HepG2 (cell line): Measurements from ENCODE around the gene CACNA1G. TPM values are rescaled to one million over a fixed set of nuclear protein-coding genes. Genes with fewer than 3 reads are reported as not detected.

Experiments used
- AKAP8 ChIP-seq: sonication (generic); formaldehyde crosslinking; IDR thresholded peaks from 2 replicates; pipeline ENCODE4 v1.5.1; 2020; ENCODE audit warnings: mild to moderate bottlenecking, missing genetic modification reagents
- ATF1 ChIP-seq: IDR thresholded peaks from 2 replicates; pipeline ENCODE4 v1.6.1; 2016; ENCODE audit warnings: mild to moderate bottlenecking, control low read depth
- BHLHE40 ChIP-seq: IDR thresholded peaks from 2 replicates; pipeline ENCODE4 v1.6.1; 2011; ENCODE audit warnings: low read length, improper control_type of control experiment
- CAMTA2 ChIP-seq: sonication (generic); formaldehyde crosslinking; IDR thresholded peaks from 2 replicates; pipeline ENCODE4 v1.4.0; 2020; ENCODE audit warnings: mild to moderate bottlenecking, missing genetic modification reagents, borderline replicate concordance
- CREB1 ChIP-seq, 2 experiments: fragments of 450-650 bp in 1 of 2; IDR thresholded peaks; 2 replicates each; pipeline ENCODE4 v1.6.1; 2016 to 2017; ENCODE audit warnings: control low read depth in 1 of 2, mild to moderate bottlenecking in 1 of 2, missing compliant biosample characterization in 1 of 2, missing genetic modification characterization in 1 of 2
- ERF ChIP-seq: IDR thresholded peaks from 2 replicates; pipeline ENCODE4 v1.6.1; 2018; ENCODE audit warnings: missing biosample characterization, missing genetic modification reagents
- HOXA7 ChIP-seq: sonication (generic); formaldehyde crosslinking; IDR thresholded peaks from 2 replicates; pipeline ENCODE4 v1.8.1; 2022; ENCODE audit warnings: mild to moderate bottlenecking, missing genetic modification reagents, moderate library complexity
- HOXD1 ChIP-seq: sonication (generic); formaldehyde crosslinking; IDR thresholded peaks from 2 replicates; pipeline ENCODE4 v1.5.0; 2020; ENCODE audit warnings: missing genetic modification reagents
- MIER2 ChIP-seq: IDR thresholded peaks from 2 replicates; pipeline ENCODE4 v1.6.1; 2016; ENCODE audit warnings: missing biosample characterization, missing genetic modification reagents
- NAIF1 ChIP-seq: sonication (generic); formaldehyde crosslinking; IDR thresholded peaks from 2 replicates; pipeline ENCODE4 v1.5.0; 2020; ENCODE audit warnings: mild to moderate bottlenecking, missing genetic modification reagents, borderline replicate concordance
- NFE2L1 ChIP-seq: sonication (generic); formaldehyde crosslinking; IDR thresholded peaks from 2 replicates; pipeline ENCODE4 v1.4.0; 2020; ENCODE audit warnings: missing genetic modification reagents, mild to moderate bottlenecking, borderline replicate concordance
- NFYB ChIP-seq: sonication (generic); formaldehyde crosslinking; IDR thresholded peaks from 2 replicates; pipeline ENCODE4 v1.4.0; 2020; ENCODE audit warnings: missing genetic modification reagents
- PHF20 ChIP-seq: sonication (generic); formaldehyde crosslinking; IDR thresholded peaks from 2 replicates; pipeline ENCODE4 v1.5.0; 2020; ENCODE audit warnings: mild to moderate bottlenecking, missing genetic modification reagents
- REPIN1 ChIP-seq: sonication (generic); formaldehyde crosslinking; IDR thresholded peaks from 2 replicates; pipeline ENCODE4 v1.8.0; 2022; ENCODE audit warnings: missing genetic modification reagents, low read depth, mild to moderate bottlenecking, borderline replicate concordance
- TARDBP ChIP-seq: sonication (generic); formaldehyde crosslinking; IDR thresholded peaks from 2 replicates; pipeline ENCODE4 v1.8.0; 2022; ENCODE audit warnings: mild to moderate bottlenecking, missing genetic modification reagents
- TFDP1 ChIP-seq: IDR thresholded peaks from 2 replicates; pipeline ENCODE4 v1.6.1; 2016; ENCODE audit warnings: missing compliant biosample characterization, missing genetic modification reagents, borderline replicate concordance
- ZNF44 ChIP-seq: sonication (generic); formaldehyde crosslinking; IDR thresholded peaks from 2 replicates; pipeline ENCODE4 v1.5.1; 2020; ENCODE audit warnings: mild to moderate bottlenecking, missing genetic modification reagents
- ZNF484 ChIP-seq: sonication (generic); formaldehyde crosslinking; IDR thresholded peaks from 2 replicates; pipeline ENCODE4 v1.5.1; 2020; ENCODE audit warnings: mild to moderate bottlenecking, low read depth, missing genetic modification reagents, borderline replicate concordance
- ZNF512 ChIP-seq: sonication (generic); formaldehyde crosslinking; IDR thresholded peaks from 2 replicates; pipeline ENCODE4 v1.4.0; 2020; ENCODE audit warnings: mild to moderate bottlenecking, missing genetic modification reagents
- ZNF570 ChIP-seq: sonication (generic); formaldehyde crosslinking; IDR thresholded peaks from 2 replicates; pipeline ENCODE4 v1.4.0; 2020; ENCODE audit warnings: mild to moderate bottlenecking, missing genetic modification reagents, borderline replicate concordance
- ZNF576 ChIP-seq: sonication (generic); formaldehyde crosslinking; IDR thresholded peaks from 2 replicates; pipeline ENCODE4 v1.4.0; 2020; ENCODE audit warnings: mild to moderate bottlenecking, missing genetic modification reagents
- ZNF777 ChIP-seq: sonication (generic); formaldehyde crosslinking; IDR thresholded peaks from 2 replicates; pipeline ENCODE4 v1.4.0; 2020; ENCODE audit warnings: missing genetic modification reagents
- ZNF780A ChIP-seq: sonication (generic); formaldehyde crosslinking; IDR thresholded peaks from 2 replicates; pipeline ENCODE4 v1.8.0; 2022; ENCODE audit warnings: mild to moderate bottlenecking, missing genetic modification reagents, moderate library complexity
- ZNF781 ChIP-seq: sonication (generic); formaldehyde crosslinking; IDR thresholded peaks from 2 replicates; pipeline ENCODE4 v1.5.1; 2020; ENCODE audit warnings: borderline replicate concordance, mild to moderate bottlenecking, missing genetic modification reagents; ENCODE audit errors: not compliant biosample characterization
- ZNF878 ChIP-seq: sonication (generic); formaldehyde crosslinking; IDR thresholded peaks from 2 replicates; pipeline ENCODE4 v1.8.1; 2023; ENCODE audit warnings: mild to moderate bottlenecking, missing genetic modification reagents, moderate library complexity
- ZSCAN22 ChIP-seq: sonication (generic); formaldehyde crosslinking; IDR thresholded peaks from 2 replicates; pipeline ENCODE4 v1.4.0; 2020; ENCODE audit warnings: mild to moderate bottlenecking, missing genetic modification reagents
- polyA plus RNA-seq, 8 experiments: library from polyadenylated mRNA; depleted of rRNA in 3 of 8; stranded (reverse) in 7 of 8; unstranded in 1 of 8; fragments of >200 nt; fragmentation: Illumina TruSeq in 4 of 8; extraction: Trizol in 4 of 8; gene quantifications; 2 replicates each; pipeline versions ENCODE4 v1.2.1 to v1.2.3, GENCODE V29; 2011 to 2016; ENCODE audit warnings: low read depth in 4 of 8, missing spikeins in 1 of 8, mixed read lengths in 1 of 8; ENCODE audit not compliant: insufficient read depth in 1 of 8
- total RNA-seq, 5 experiments: library from RNA; depleted of rRNA; stranded (reverse); fragments of >200 nt; fragmentation: Illumina TruSeq; extraction: Trizol; gene quantifications; 2 replicates each; pipeline ENCODE4 v1.2.3, GENCODE V29; 2016; ENCODE audit warnings: low read depth in 1 of 5

CACNA1G gene
- total and polyA plus RNA-seq, 2 of the 13 experiments (the other 11 are each of a cell fraction or from before 2014, with no cell fraction given), result 0.02 TPM; not detected in 1

- no peak for TF ChIP-seq ZNF512 (CRISPR knock-in tag)
- peak; percentile 36; the same call in 1 of the 2 replicates for TF ChIP-seq NFYB (CRISPR knock-in tag)
- 0 out of 2 replicates have a peak, but pooled peaks have one; percentile 18 for TF ChIP-seq ZNF777 (CRISPR knock-in tag)
- no peak for TF ChIP-seq MIER2 (CRISPR knock-in tag)
- peak; percentile 91 for TF ChIP-seq ERF
- no peak for TF ChIP-seq AKAP8 (CRISPR knock-in tag)
- TF ChIP-seq CAMTA2 (CRISPR knock-in tag), result no peak
- peak; percentile 81; the same call in 1 of the 2 replicates for TF ChIP-seq NFE2L1 (CRISPR knock-in tag)
- TF ChIP-seq CREB1 (IDR thresholded peaks at IDR 0.05), result peak; percentile 15; the same call in 1 of the 2 replicates
- no peak for TF ChIP-seq CREB1 (CRISPR knock-in tag; IDR thresholded peaks at IDR 0.05)
- TF ChIP-seq ZSCAN22, result no peak; the same call in 1 of the 2 replicates
- TF ChIP-seq ZNF780A, result 0 out of 2 replicates have a peak, but pooled peaks have one; percentile 6
- peak; percentile 57 for TF ChIP-seq ZNF781 (CRISPR knock-in tag)
- no peak for TF ChIP-seq ZNF44
- peak; percentile 95 for TF ChIP-seq TARDBP
- TF ChIP-seq ZNF570, result no peak
- no peak for TF ChIP-seq ZNF484 (CRISPR knock-in tag)
- no peak for TF ChIP-seq ZNF576
- peak; percentile 48; the same call in 1 of the 2 replicates for TF ChIP-seq PHF20 (CRISPR knock-in tag)
- peak; percentile 68; the same call in 1 of the 2 replicates for TF ChIP-seq REPIN1 (CRISPR knock-in tag)
- peak; percentile 69; the same call in 1 of the 2 replicates for TF ChIP-seq ZNF878
- peak; percentile 93 for TF ChIP-seq BHLHE40
- no peak for TF ChIP-seq HOXA7
- TF ChIP-seq HOXD1 (CRISPR knock-in tag), result 0 out of 2 replicates have a peak, but pooled peaks have one; percentile 25
- TF ChIP-seq TFDP1 (CRISPR knock-in tag), result peak; percentile 64
- TF ChIP-seq NAIF1 (CRISPR knock-in tag), result no peak
- TF ChIP-seq ATF1, result no peak
These were observed 17.4 kb upstream of the CACNA1G start (continued) for GRCh38 chr17:50542795-50543774.
